Heart left ventricle (tissue), 16 donors: ENCODE measurements around the gene KTN1. TPM values are rescaled to one million over a fixed set of nuclear protein-coding genes. Genes with fewer than 3 reads are reported as not detected.

Source experiments
- ATAC-seq, 4 donors: fragments of 200-7000 bp; cut with Tn5 transposase; one replicate each; pipeline ENCODE4 v1.9.1; 2020 to 2022; ENCODE audit warnings: moderate library complexity in 4 of 4, mild to moderate bottlenecking in 3 of 4, moderate number of reproducible peaks in 1 of 4
- DNase-seq, 5 donors: peaks; one replicate each; pipeline ENCODE4 v3.0.0-alpha.2; 2020
- H3K27ac ChIP-seq, 12 donors: fragments of 200-600 bp; sonication (generic) in 4 of 12; one replicate each; pipeline versions ENCODE4 v1.5.0 to v1.8.0; 2016 to 2022; ENCODE audit warnings: mild to moderate bottlenecking in 2 of 12
- H3K27me3 ChIP-seq, 9 donors: fragments of 200-600 bp; sonication (generic) in 2 of 9; one replicate each; pipeline versions ENCODE4 v1.5.1 to v1.8.0; 2016 to 2022; ENCODE audit warnings: mild to moderate bottlenecking in 3 of 9
- H3K36me3 ChIP-seq, 9 donors: fragments of 200-600 bp; sonication (generic) in 2 of 9; one replicate each; pipeline versions ENCODE4 v1.5.0 to v1.8.0; 2018 to 2022; ENCODE audit warnings: mild to moderate bottlenecking in 2 of 9
- H3K4me1 ChIP-seq, 12 donors: fragments of 200-600 bp; sonication (generic) in 4 of 12; one replicate each; pipeline versions ENCODE4 v1.5.0 to v1.8.0; 2016 to 2022; ENCODE audit warnings: mild to moderate bottlenecking in 3 of 12
- H3K4me3 ChIP-seq, 12 donors: fragments of 200-600 bp; sonication (generic) in 4 of 12; one replicate each; pipeline versions ENCODE4 v1.5.0 to v1.8.0; 2017 to 2022; ENCODE audit warnings: mild to moderate bottlenecking in 9 of 12, moderate library complexity in 4 of 12
- H3K9me3 ChIP-seq, 12 donors: fragments of 200-600 bp; sonication (generic) in 4 of 12; one replicate each; pipeline versions ENCODE4 v1.5.0 to v1.8.0; 2016 to 2022; ENCODE audit warnings: mild to moderate bottlenecking in 1 of 12
- CTCF ChIP-seq, 12 donors: fragments of 200-600 bp; sonication (generic) in 4 of 12; IDR thresholded peaks; one replicate each; pipeline versions ENCODE4 v1.5.0 to v1.8.0; 2018 to 2022; ENCODE audit warnings: antibody characterized with exemption in 12 of 12, mild to moderate bottlenecking in 5 of 12
- POLR2A ChIP-seq, 2 donors: fragments of 450-650 bp; IDR thresholded peaks; one replicate each; pipeline ENCODE4 v1.6.1; 2017; ENCODE audit warnings: antibody characterized with exemption in 2 of 2, mild to moderate bottlenecking in 2 of 2, moderate library complexity in 2 of 2
- WGBS, 4 donors: extraction: QIAGEN DNeasy Blood & Tissue Kit in 2 of 4; methylation state at CpG; one replicate each; pipeline versions ENCODE4 v1.1.5 to v1.1.7; 2013 to 2018; 5-methylcytosine and 5-hydroxymethylcytosine counted together
- intact Hi-C, 10 donors: fragments of 100-400 bp; cut with DNase I; formaldehyde crosslinking; loops; one replicate each; pipeline versions ENCODE4 v1.11.1 to v1.14.2; 2022
- polyA plus RNA-seq, 2 donors: library from polyadenylated mRNA; stranded (reverse); fragments of 200-250 nt; gene quantifications; one replicate each; pipeline ENCODE4 v1.2.3, GENCODE V29; 2013
- total RNA-seq, 9 donors: library from RNA; depleted of rRNA in 2 of 9; stranded (reverse); fragments of >200 nt in 2 of 9; fragmentation: NEBNext Ultra II Directional in 3 of 9; extraction: Animal tissue kit (Norgen Biotek cat#: 25700) in 3 of 9; gene quantifications; one replicate each; pipeline versions ENCODE4 v1.1.0 to v1.2.4, GENCODE V29; 2016 to 2023
- donor health status: ischemic (EF 13 %, LVEDD 7.1; RV severe dilation, severe dysfunction).
- donor health status: healthy with polysubstance abuse.
- donor health status: DM: no; HTN: yes; CAD: no.
- donor health status: DM: no; HTN: no; CAD: no.
- donor health status: ischemic (EF 25% LVEDD 6.9; RV normal size, moderate dysfunction).
- donor health status: ischemic (EF 25% LVEDD 5.7; RV mildly dilated, moderate dysfunction).
- donor health status: healthy.
- donor health status: DM: yes; HTN: yes; CAD: no.
- donor health status: ischemic (EF 35%, LVEDD 5.7; RV mildly dilated, moderate dysfunction).
- donor health status: nonischemic (EF 11% LVEDD 7.7; RV severe dilation, severe dysfunction).
- donor health status: DM: yes; HTN: yes; CAD: no.
- donor health status: PGD.
- donor health status: ischemic (EF 29% LVEDD 5.4; RV normal size, mild dysfunction).
- donor health status: nonischemic (EF 23%, LVEDD 6.1; RV moderate dilation, normal function).

Gene KTN1
- total and polyA plus RNA-seq, 11 donors = 150 to 340 (median 249) TPM

GRCh38 chr14:55577229-55577628 lies 2.8 kb upstream of the KTN1 start:
- no peak overlapping the region for H3K27ac ChIP-seq
- DNase-seq (no peak), ATAC-seq (no peak)
- H3K36me3 ChIP-seq = no peaks in the 10 kb centered on the region
- WGBS, 4 donors = 94 to 97% (median 96%) methylated on average over 4 of the region's 4 CpGs
- no peak overlapping the region for H3K4me3 ChIP-seq
- TF ChIP-seq CTCF (IDR thresholded peaks at IDR 0.05) (no peak), POLR2A (IDR thresholded peaks at IDR 0.05) (no peak)
- no peaks in the 10 kb centered on the region for H3K9me3 ChIP-seq
- H3K4me1 ChIP-seq = peaks cover 0 to 29% (median 13%) of the 10 kb centered on the region in 12 donors
- intact Hi-C loops = loop anchor here in 7 of 10 donors (5.0 to 10.0 kb wide), 2 partner anchors 130 to 132 kb away; partner anchors contain the start of gene TBPL2 (in 4 of the 7)
- no peaks in the 10 kb centered on the region for H3K27me3 ChIP-seq

- H3K4me1 ChIP-seq = peaks cover 0 to 37% (median 23%) of the 10 kb centered on the region in 12 donors
- peak in 1 of 4 donors; percentile 4 for ATAC-seq
- no peak for DNase-seq
- TF ChIP-seq POLR2A (IDR thresholded peaks at IDR 0.05) = no peak
- peak in 1 of 12 donors; percentile 15 for TF ChIP-seq CTCF (IDR thresholded peaks at IDR 0.05)
- H3K27me3 ChIP-seq = no peaks in the 10 kb centered on the region
- no peaks in the 10 kb centered on the region for H3K36me3 ChIP-seq
- WGBS, 4 donors = 46 to 66% (median 61%) methylated on average over 8 of the region's 8 CpGs
- peak overlapping the region in 11 of 12 donors; percentile 37 to 99 (median 97) for H3K27ac ChIP-seq
- no peaks in the 10 kb centered on the region for H3K9me3 ChIP-seq
- peak overlapping the region in 9 of 12 donors; percentile 78 to 98 (median 90) for H3K4me3 ChIP-seq
- intact Hi-C loops = loop anchor here in 7 of 10 donors (2.0 to 10.0 kb wide), 3 partner anchors 22 to 134 kb away; partner anchors contain the start of gene TBPL2 (in 4 of the 7)
Measured at GRCh38 chr14:55578511-55578910, 1.5 kb upstream of the KTN1 start.

- Histone ChIP-seq H3K4me1 (peaks cover 5 to 56% (median 43%) of the 10 kb centered on the region in 12 donors), H3K9me3 (no peaks in the 10 kb centered on the region), H3K36me3 (no peaks in the 10 kb centered on the region), H3K27me3 (no peaks in the 10 kb centered on the region), H3K4me3 (peak overlapping the region; percentile 51 to 98 (median 91)), H3K27ac (peak overlapping the region; percentile 93 to 99 (median 97))
- DNase-seq (peak; percentile 66 to 81 (median 72)), ATAC-seq (peak; percentile 24 to 64 (median 62))
- 0 to 1% (median 0%) methylated on average over 14 to 84 of the region's 84 CpGs for WGBS, 4 donors
- TF ChIP-seq POLR2A (IDR thresholded peaks at IDR 0.05) (no peak), CTCF (IDR thresholded peaks at IDR 0.05) (no peak)
- intact Hi-C loops = loop anchor here in 6 of 10 donors (5.0 to 10.0 kb wide), 6 partner anchors 42 to 308 kb away; partner anchors contain the start of gene FBXO34 (in 1 of the 6)
Measured at GRCh38 chr14:55580470-55581341, 699 bp downstream of the KTN1 start.

GRCh38 chr14:55581342-55581771 lies 1.4 kb downstream of the KTN1 start:
- Histone ChIP-seq H3K36me3 (no peaks in the 10 kb centered on the region), H3K4me3 (peak overlapping the region; percentile 51 to 98 (median 91)), H3K9me3 (no peaks in the 10 kb centered on the region), H3K27ac (peak overlapping the region; percentile 93 to 99 (median 97)), H3K27me3 (no peaks in the 10 kb centered on the region), H3K4me1 (peaks cover 12 to 62% (median 50%) of the 10 kb centered on the region in 12 donors)
- intact Hi-C loops = loop anchor here in 6 of 10 donors (5.0 to 10.0 kb wide), 6 partner anchors 41 to 309 kb away; partner anchors contain the start of gene FBXO34 (in 1 of the 6)
- ATAC-seq (no peak), DNase-seq (no peak)
- no peak for TF ChIP-seq CTCF (IDR thresholded peaks at IDR 0.05)
- no peak for TF ChIP-seq POLR2A (IDR thresholded peaks at IDR 0.05)
- WGBS, 4 donors = 10 to 15% (median 13%) methylated on average over 6 of the region's 6 CpGs
